GM12878 (cell line): ENCODE data around the gene GPR17. TPM values are rescaled to one million over a fixed set of nuclear protein-coding genes. Genes with fewer than 3 reads are reported as not detected.

Experiments
- ATAC-seq: fragments of 200-7000 bp; cut with Tn5 transposase; 3 replicates; pipeline ENCODE4 v1.9.1; 2020; ENCODE audit warnings: mild to moderate bottlenecking, moderate library complexity
- BruUV-seq: library from RNA; stranded (reverse); fragments of 400-500 nt; replicated peaks from 2 replicates; lab custom pipeline; 2021; lab: Mats Ljungman, UMichigan
- CTCF ChIA-PET: fragments of 300-600 bp; sonication (Branson Sonifier 250); formaldehyde crosslinking; extraction: SDS; loops from one replicate; lab custom pipeline; 2021; ENCODE audit warnings: inconsistent platforms; lab: Yijun Ruan, JAX
- POLR2A ChIA-PET: fragments of 350-600 bp; formaldehyde crosslinking; extraction: SDS; loops from one replicate; lab custom pipeline; 2021; ENCODE audit warnings: inconsistent platforms; lab: Charles Lee
- RAD21 ChIA-PET: fragments of 300-600 bp; sonication (Branson Sonifier 250); formaldehyde crosslinking; loops from one replicate; lab custom pipeline; 2023; ENCODE audit warnings: antibody characterized with exemption; ENCODE audit not compliant: unreplicated experiment; lab: Charles Lee
- SMC1A ChIA-PET: fragments of 300-600 bp; sonication (Branson Sonifier 250); formaldehyde crosslinking; loops from one replicate; lab custom pipeline; 2023; ENCODE audit not compliant: unreplicated experiment, uncharacterized antibody; lab: Charles Lee
- DNase-seq: peaks from one replicate; pipeline ENCODE4 v3.0.0-alpha.2; 2011; ENCODE audit warnings: low read depth, low spot score
- FAIRE-seq: peaks from 3 replicates; lab custom pipeline; 2011; peaks lifted over from hg19 to GRCh38; lab: Jason Lieb, UNC
- H2AFZ ChIP-seq: 2 replicates; pipeline ENCODE4 v1.6.0; 2011; ENCODE audit warnings: low read depth, low read length, control low read depth; ENCODE audit not compliant: control insufficient read depth
- H3K27ac ChIP-seq: 2 replicates; pipeline ENCODE4 v1.5.1; 2011; ENCODE audit warnings: control low read depth; ENCODE audit not compliant: control insufficient read depth, insufficient read depth
- H3K27me3 ChIP-seq, 2 experiments: replicated peaks in 1 of 2; 2 replicates each; pipeline versions ENCODE4 v1.6.0 to v1.6.1; 2011; ENCODE audit warnings: low read length in 1 of 2; ENCODE audit not compliant: control insufficient read depth in 2 of 2, insufficient read depth in 2 of 2
- H3K36me3 ChIP-seq, 2 experiments: 2 replicates each; pipeline ENCODE4 v1.5.1; 2011; ENCODE audit warnings: low read length in 1 of 2; ENCODE audit not compliant: control insufficient read depth in 2 of 2, insufficient read depth in 2 of 2
- H3K4me1 ChIP-seq: 2 replicates; pipeline ENCODE4 v1.6.1; 2011; ENCODE audit warnings: mild to moderate bottlenecking, low read length, moderate library complexity, mixed read lengths; ENCODE audit not compliant: control insufficient read depth, insufficient read depth
- H3K4me2 ChIP-seq: 2 replicates; pipeline ENCODE4 v1.6.0; 2011; ENCODE audit warnings: control low read depth; ENCODE audit not compliant: control insufficient read depth, insufficient read depth
- H3K4me3 ChIP-seq: fragments of 200-600 bp; sonication (generic); 2 replicates; pipeline ENCODE4 v1.5.1; 2016
- H3K79me2 ChIP-seq: 2 replicates; pipeline ENCODE4 v1.6.0; 2011; ENCODE audit warnings: low read length; ENCODE audit not compliant: control insufficient read depth, insufficient read depth
- H3K9ac ChIP-seq: 2 replicates; pipeline ENCODE4 v1.8.0; 2011; ENCODE audit warnings: low read length, control low read depth, mixed read lengths; ENCODE audit not compliant: control insufficient read depth, insufficient read depth
- H3K9me3 ChIP-seq: replicated peaks from 3 replicates; pipeline ENCODE4 v1.5.1; 2011; ENCODE audit warnings: mild to moderate bottlenecking, low read length; ENCODE audit not compliant: control insufficient read depth, insufficient read depth
- H4K20me1 ChIP-seq: 2 replicates; pipeline ENCODE4 v1.6.0; 2011; ENCODE audit not compliant: control insufficient read depth, insufficient read depth
- IKZF1 ChIP-seq: fragments of 450-650 bp; conservative IDR thresholded peaks from 2 replicates; pipeline ENCODE4 v1.6.1; 2017; ENCODE audit warnings: antibody characterized with exemption, mild to moderate bottlenecking
- JUNB ChIP-seq: IDR thresholded peaks from 2 replicates; pipeline ENCODE4 v1.6.1; 2016; ENCODE audit warnings: antibody characterized with exemption, mild to moderate bottlenecking
- NBN ChIP-seq: fragments of 450-650 bp; IDR thresholded peaks from 2 replicates; pipeline ENCODE4 v1.6.1; 2016
- NFYA ChIP-seq: IDR thresholded peaks from 2 replicates; pipeline ENCODE4 v1.6.1; 2011; ENCODE audit warnings: low read depth, mild to moderate bottlenecking, low read length, improper control_type of control experiment, borderline replicate concordance
- NFYB ChIP-seq: IDR thresholded peaks from 2 replicates; pipeline ENCODE4 v1.6.1; 2011; ENCODE audit warnings: low read depth, mild to moderate bottlenecking, low read length, improper control_type of control experiment, moderate library complexity; ENCODE audit not compliant: insufficient read depth
- PAX8 ChIP-seq: fragments of 450-650 bp; IDR thresholded peaks from 2 replicates; pipeline ENCODE4 v1.6.1; 2017; ENCODE audit warnings: mild to moderate bottlenecking, moderate library complexity
- PML ChIP-seq: IDR thresholded peaks from 2 replicates; pipeline ENCODE4 v1.6.1; 2012; ENCODE audit warnings: low read length, inconsistent platforms
- POLR2AphosphoS5 ChIP-seq: IDR thresholded peaks from 2 replicates; pipeline ENCODE4 v1.6.1; 2011; ENCODE audit warnings: mild to moderate bottlenecking, low read length, inconsistent platforms
- RAD51 ChIP-seq: fragments of 450-650 bp; IDR thresholded peaks from 2 replicates; pipeline ENCODE4 v1.6.1; 2016; ENCODE audit warnings: moderate library complexity, mild to moderate bottlenecking, inconsistent platforms
- RCOR1 ChIP-seq: conservative IDR thresholded peaks from 2 replicates; pipeline ENCODE4 v1.6.1; 2012; ENCODE audit warnings: low read depth, low read length, improper control_type of control experiment
- SMAD1 ChIP-seq: fragments of 450-650 bp; IDR thresholded peaks from 2 replicates; pipeline ENCODE4 v1.6.1; 2018; ENCODE audit warnings: mild to moderate bottlenecking, low read depth; ENCODE audit not compliant: partially characterized antibody
- STAT1 ChIP-seq: fragments of 450-650 bp; conservative IDR thresholded peaks from 2 replicates; pipeline ENCODE4 v1.6.1; 2014; ENCODE audit warnings: antibody characterized with exemption, mild to moderate bottlenecking
- SUZ12 ChIP-seq: fragments of 200-600 bp; sonication (generic); IDR thresholded peaks from one replicate; pipeline ENCODE4 v1.6.1; 2018; ENCODE audit warnings: antibody characterized with exemption, mild to moderate bottlenecking; ENCODE audit not compliant: unreplicated experiment
- ZNF207 ChIP-seq: fragments of 450-650 bp; IDR thresholded peaks from 2 replicates; pipeline ENCODE4 v1.6.1; 2014; ENCODE audit warnings: antibody characterized with exemption, mild to moderate bottlenecking, borderline replicate concordance
- ZNF274 ChIP-seq: IDR thresholded peaks from one replicate; pipeline ENCODE4 v1.8.0; 2011; ENCODE audit not compliant: insufficient read length, insufficient read depth
- WGBS: methylation state at CpG from one replicate; pipeline ENCODE4 v1.1.6; 2016; ENCODE audit warnings: low lambda C conversion rate; ENCODE audit not compliant: insufficient replicate concordance, insufficient coverage; ENCODE audit errors: missing lambda C conversion rate; 5-methylcytosine and 5-hydroxymethylcytosine counted together
- in situ Hi-C: fragments of 300-500 bp; cut with MboI; formaldehyde crosslinking; loops from 9 replicates; pipeline ENCODE4 v1.14.3; 2018; ENCODE audit warnings: mixed read lengths
- intact Hi-C: fragments of 100-400 bp; cut with micrococcal nuclease; formaldehyde crosslinking; loops from one replicate; pipeline ENCODE4 v1.14.2; 2022; ENCODE audit not compliant: unreplicated experiment
- polyA plus RNA-seq, 11 experiments: library from polyadenylated mRNA; depleted of rRNA in 4 of 11; unstranded in 6 of 11; stranded (reverse) in 5 of 11; fragments of >200 nt; fragmentation: Nextera tagmentation in 4 of 11; fragmentation: Illumina TruSeq in 1 of 11; extraction: Ambion mirVana in 4 of 11; extraction: Trizol in 1 of 11; gene quantifications; 1 replicate in 1 of 11; 2 replicates in 10 of 11; pipeline versions ENCODE4 v1.2.1 to v1.2.3, GENCODE V29; 2011 to 2016; ENCODE audit warnings: inconsistent platforms in 2 of 11, missing spikeins in 2 of 11, low read depth in 1 of 11
- total RNA-seq, 4 experiments: library from RNA; depleted of rRNA in 3 of 4; stranded (reverse); fragments of >200 nt in 3 of 4; fragmentation: Illumina TruSeq in 1 of 4; extraction: Trizol in 1 of 4; gene quantifications; 2 replicates each; pipeline versions ENCODE4 v1.2.1 to v1.2.3, GENCODE V29; 2013 to 2021
- TF ChIP-seq, protein P1 (sequence below): IDR thresholded peaks from 2 replicates; pipeline ENCODE4 v1.6.1; 2011; ENCODE audit warnings: low read depth, low read length, improper control_type of control experiment, borderline replicate concordance

GPR17 gene
- total and polyA plus RNA-seq, 10 of the 15 experiments (the other 5 are each of a cell fraction or from before 2014, with no cell fraction given) = not detected

DNA sequence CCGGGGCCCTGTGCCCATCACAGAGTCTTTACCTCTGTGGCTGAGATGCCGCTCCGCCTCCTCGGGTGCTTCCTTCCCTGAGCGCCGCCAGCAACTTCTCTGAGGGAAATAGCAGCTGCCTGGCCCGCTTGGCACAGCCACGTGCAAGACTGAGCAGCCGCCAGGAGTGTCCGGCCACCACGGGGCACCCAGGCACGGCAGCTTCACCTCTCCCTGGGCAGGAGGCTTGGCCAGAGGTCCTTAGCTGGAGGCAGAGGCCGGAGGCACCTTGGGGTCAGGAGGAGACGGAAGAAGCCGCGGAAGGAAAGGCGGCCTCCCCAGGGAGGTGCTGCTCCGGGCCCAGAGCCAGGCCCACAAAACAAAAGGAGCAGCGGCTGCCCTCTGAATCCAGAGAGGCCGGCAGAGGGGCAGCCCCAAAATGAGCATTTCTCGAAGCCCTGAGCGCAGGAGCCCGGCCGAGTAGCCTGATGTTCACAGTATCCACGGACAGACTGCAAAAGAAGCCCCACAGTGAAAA is 35.4 kb downstream of the GPR17 start (continued):
- no peak for TF ChIP-seq SUZ12

DNA sequence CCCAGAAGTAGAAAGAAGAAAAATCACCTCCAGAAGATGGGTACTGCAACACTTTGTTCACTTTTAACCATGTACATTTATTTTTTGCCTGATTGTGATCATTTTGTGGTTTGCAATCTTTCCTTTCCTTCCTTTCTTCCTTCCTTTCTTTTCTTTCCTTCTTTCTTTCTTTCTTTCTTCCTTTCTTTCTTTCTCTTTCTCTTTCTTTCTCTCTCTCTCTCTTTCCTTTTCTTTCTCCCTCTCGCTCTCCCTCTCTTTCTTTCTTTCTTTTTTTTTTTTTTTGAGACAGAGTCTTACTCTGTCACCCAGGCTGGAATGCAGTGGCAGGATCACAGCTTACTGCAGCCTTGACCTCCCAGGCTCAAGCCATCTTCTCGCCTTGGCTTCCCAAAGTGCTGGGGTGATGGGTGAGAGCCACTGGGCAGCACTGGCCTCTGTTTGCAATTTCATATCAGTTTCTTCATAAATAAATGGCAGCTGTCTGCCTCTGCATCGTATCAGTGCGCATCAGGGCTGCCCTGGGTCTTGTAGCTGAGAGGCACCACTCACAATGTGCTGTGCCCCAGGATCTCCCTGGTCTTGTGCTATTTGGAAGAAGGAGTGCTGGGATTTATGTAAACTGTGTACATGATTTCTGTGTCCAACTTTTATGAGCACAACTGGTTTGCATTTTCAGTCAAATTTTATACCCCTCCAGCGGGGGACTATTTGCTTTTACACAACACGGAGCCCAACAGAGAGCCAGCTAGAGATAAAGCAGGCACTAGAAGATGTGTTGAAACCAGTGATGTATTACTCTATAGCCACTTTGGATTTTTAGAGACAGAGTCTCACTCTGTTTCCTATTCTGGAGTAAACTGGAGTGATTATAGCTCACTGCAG is 36.3 kb downstream of the GPR17 start:
- no peaks in the 10 kb centered on the region for H3K36me3 ChIP-seq
- ATAC-seq = no peak
- no peak overlapping the region for H3K4me3 ChIP-seq
- intact Hi-C loops = no loop called here
- ChIA-PET CTCF (interaction anchor here (1.6 kb wide), 1 partner anchor 129 kb away, joined by 3 read pairs; the partner anchor contains the start of gene WDR33), SMC1A (interaction anchor here (0.6 kb wide), 1 partner anchor 488 kb away, joined by 3 read pairs; no protein-coding TSS in a partner anchor), POLR2A (no interaction called here), RAD21 (no interaction called here)
- in situ Hi-C loops = no loop called here
- no peak overlapping the region for H3K9ac ChIP-seq
- no peaks in the 10 kb centered on the region for H3K4me1 ChIP-seq
- H3K27me3 ChIP-seq = peaks cover 2% of the 10 kb centered on the region in 2 experiments; a peak in 3 of 4 replicates
- H3K4me2 ChIP-seq = no peak overlapping the region
- no peak for TF ChIP-seq POLR2AphosphoS5
- TF ChIP-seq, protein P1, sequence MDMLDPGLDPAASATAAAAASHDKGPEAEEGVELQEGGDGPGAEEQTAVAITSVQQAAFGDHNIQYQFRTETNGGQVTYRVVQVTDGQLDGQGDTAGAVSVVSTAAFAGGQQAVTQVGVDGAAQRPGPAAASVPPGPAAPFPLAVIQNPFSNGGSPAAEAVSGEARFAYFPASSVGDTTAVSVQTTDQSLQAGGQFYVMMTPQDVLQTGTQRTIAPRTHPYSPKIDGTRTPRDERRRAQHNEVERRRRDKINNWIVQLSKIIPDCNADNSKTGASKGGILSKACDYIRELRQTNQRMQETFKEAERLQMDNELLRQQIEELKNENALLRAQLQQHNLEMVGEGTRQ = no peak
- TF ChIP-seq RAD51 = no peak
- TF ChIP-seq NFYB = no peak
- TF ChIP-seq PAX8 = no peak
- TF ChIP-seq PML = no peak
- TF ChIP-seq RCOR1 = no peak
- no peak for TF ChIP-seq STAT1
- TF ChIP-seq JUNB = no peak
- no peak for TF ChIP-seq SMAD1
- TF ChIP-seq NFYA = no peak
- TF ChIP-seq IKZF1 = no peak
- TF ChIP-seq ZNF274 = no peak
- no peak for TF ChIP-seq NBN
- TF ChIP-seq ZNF207 = no peak
- H4K20me1 ChIP-seq = 0 out of 2 replicates have a peak, but pooled peaks cover 3% of the 10 kb centered on the region
- no peak overlapping the region for H2AFZ ChIP-seq
- no peaks in the 10 kb centered on the region for H3K79me2 ChIP-seq
- WGBS = 42% methylated on average over 6 of the region's 6 CpGs
- no peaks in the 10 kb centered on the region for H3K9me3 ChIP-seq
- H3K27ac ChIP-seq = no peak overlapping the region
- no peak for FAIRE-seq
- no TSS peak for BruUV-seq
- DNase-seq = no peak
